ENCODE measurements around the gene GAREM1.
"Not testable (repeated sequence)": the region's sequence is repeated elsewhere in the genome, so short reads cannot be mapped to it uniquely, and the experiment has no call there.

GAREM1 gene

DNA sequence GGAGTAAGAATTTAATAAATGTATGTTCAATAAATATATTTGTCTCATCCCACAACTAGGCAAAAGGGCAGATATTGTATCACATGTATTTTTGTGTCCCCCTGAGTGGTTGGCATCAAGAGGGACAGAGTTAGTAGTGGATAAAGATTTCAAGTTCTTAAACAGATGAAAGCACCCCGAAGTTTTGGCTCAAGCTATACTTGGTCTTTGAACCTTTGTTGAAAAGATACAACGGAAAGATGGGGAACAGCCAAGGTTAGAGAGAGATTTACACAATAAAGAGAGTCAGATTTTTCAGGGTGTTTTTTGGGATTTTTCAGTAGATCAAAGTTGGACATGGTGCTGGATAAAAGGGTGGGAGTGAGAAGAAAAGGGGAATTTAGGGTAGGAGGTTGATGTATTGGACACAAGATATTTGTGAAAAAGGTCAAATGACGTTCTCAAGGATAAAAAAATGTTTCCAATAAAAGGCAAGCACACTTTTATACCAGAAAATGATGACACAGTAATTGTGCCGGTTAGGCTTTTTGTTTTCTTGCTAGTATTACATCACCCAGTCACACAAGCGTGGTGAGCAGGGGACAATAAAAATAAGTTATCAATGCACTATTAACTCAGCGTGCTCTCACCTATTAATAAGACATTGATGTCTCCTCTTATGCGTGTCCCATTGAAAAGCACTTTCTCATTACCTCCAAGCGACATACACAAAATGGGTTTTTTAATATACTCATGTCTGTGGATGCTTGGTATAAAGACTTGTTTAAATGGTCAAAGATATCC is 221.3 kb downstream of the GAREM1 start:
- TF ChIP-seq CTCF (IDR thresholded peaks at IDR 0.05; ENCODE audit: borderline replicate concordance, control extremely low read depth, extremely low read depth, insufficient read depth, missing control alignments), result no peak
- in situ Hi-C loops (cut with MboI; ENCODE audit: low sequenced_read_pairs, unreplicated experiment), result no loop called here
- no peak for DNase-seq (ENCODE audit: low spot score)

GRCh38 chr18:32244881-32245280 is 225.8 kb downstream of the GAREM1 start:
- DNase-seq (ENCODE audit: low spot score), result no peak
- no peak for TF ChIP-seq CTCF (IDR thresholded peaks at IDR 0.05; ENCODE audit: borderline replicate concordance, control extremely low read depth, extremely low read depth, insufficient read depth, missing control alignments)
- in situ Hi-C loops (cut with MboI; ENCODE audit: low sequenced_read_pairs, unreplicated experiment), result no loop called here

DNA sequence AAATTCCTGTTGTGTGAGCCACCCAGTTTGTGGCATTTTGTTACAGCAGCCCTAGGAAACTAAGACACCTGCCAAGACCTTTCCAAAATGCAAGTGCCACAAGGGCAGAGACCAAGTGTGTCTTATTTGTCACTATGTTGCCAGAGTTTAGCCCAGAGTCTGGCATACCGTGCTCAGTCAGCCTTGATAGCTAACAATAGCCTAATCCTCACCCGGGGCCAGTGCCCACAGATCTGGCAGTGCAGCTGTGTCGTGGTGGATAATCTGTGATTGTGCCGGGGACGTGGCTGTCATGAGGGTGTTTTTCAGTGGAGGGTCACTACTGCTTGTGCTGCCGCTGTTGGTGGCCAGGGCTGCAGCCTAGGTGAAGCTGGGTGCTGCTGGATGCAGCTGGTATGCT is 227.3 kb downstream of the GAREM1 start:
- DNase-seq (ENCODE audit: low spot score), result no peak
- TF ChIP-seq CTCF (IDR thresholded peaks at IDR 0.05; ENCODE audit: borderline replicate concordance, control extremely low read depth, extremely low read depth, insufficient read depth, missing control alignments), result no peak
- in situ Hi-C loops (cut with MboI; ENCODE audit: low sequenced_read_pairs, unreplicated experiment), result no loop called here

DNA sequence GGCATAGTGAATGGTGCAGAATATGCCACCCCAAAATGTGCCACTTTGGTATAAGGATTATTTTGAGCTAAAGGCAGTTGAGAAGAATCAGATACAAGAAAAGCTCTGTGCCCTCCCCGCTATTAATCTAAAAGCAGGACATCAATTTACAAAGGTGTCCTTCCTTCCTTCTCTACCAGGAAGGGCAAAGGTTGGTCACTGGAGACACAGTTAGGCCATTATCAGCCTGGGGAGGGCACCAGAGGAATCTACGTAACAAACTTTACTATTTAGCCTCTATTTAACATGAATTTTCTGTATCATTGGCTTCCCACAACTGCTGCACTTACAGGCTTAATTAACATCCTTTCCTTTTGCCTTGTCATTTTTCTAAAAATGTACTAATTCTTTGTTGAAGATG is 228.3 kb downstream of the GAREM1 start:
- in situ Hi-C loops (cut with MboI; ENCODE audit: low sequenced_read_pairs, unreplicated experiment), result no loop called here
- no peak for TF ChIP-seq CTCF (IDR thresholded peaks at IDR 0.05; ENCODE audit: borderline replicate concordance, control extremely low read depth, extremely low read depth, insufficient read depth, missing control alignments)
- DNase-seq (ENCODE audit: low spot score), result no peak

DNA sequence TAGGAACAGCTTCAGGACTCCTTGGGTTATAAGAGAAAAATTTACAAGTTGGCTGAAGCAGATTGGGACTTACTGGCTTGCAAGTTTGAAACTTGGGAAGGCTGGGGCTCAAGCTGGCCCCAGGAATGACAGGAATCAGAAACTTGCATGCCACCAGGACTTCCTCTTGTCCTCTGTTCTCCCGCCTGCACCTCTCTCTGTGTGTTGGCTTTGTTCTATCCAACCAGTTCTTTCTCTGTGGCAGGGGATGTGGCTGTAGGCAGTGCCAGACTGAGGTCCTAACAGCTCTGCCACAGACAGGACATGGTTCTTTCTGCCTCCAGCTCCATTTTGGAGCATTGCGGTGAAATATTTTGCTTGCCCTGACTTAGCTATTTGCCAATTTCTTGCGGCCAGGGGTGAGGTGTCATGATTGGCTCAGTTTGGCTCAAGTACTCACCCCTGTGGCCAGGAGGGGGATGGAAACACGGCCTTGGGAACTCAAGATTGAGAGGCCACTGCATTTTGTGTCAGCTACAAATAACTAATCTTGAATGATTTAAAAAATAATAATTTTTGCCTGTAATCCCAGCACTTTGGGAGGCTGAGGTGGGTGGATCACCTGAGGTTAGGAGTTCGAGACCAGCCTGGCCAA is 231.9 kb downstream of the GAREM1 start:
- no peak for DNase-seq (ENCODE audit: low spot score)
- in situ Hi-C loops (cut with MboI; ENCODE audit: low sequenced_read_pairs, unreplicated experiment), result no loop called here
- TF ChIP-seq CTCF (IDR thresholded peaks at IDR 0.05; ENCODE audit: borderline replicate concordance, control extremely low read depth, extremely low read depth, insufficient read depth, missing control alignments), result no peak

GRCh38 chr18:32237049-32237448 is 233.6 kb downstream of the GAREM1 start:
- in situ Hi-C loops (cut with MboI; ENCODE audit: low sequenced_read_pairs, unreplicated experiment), result no loop called here
- TF ChIP-seq CTCF (IDR thresholded peaks at IDR 0.05; ENCODE audit: borderline replicate concordance, control extremely low read depth, extremely low read depth, insufficient read depth, missing control alignments), result no peak
- DNase-seq (ENCODE audit: low spot score), result no peak

DNA sequence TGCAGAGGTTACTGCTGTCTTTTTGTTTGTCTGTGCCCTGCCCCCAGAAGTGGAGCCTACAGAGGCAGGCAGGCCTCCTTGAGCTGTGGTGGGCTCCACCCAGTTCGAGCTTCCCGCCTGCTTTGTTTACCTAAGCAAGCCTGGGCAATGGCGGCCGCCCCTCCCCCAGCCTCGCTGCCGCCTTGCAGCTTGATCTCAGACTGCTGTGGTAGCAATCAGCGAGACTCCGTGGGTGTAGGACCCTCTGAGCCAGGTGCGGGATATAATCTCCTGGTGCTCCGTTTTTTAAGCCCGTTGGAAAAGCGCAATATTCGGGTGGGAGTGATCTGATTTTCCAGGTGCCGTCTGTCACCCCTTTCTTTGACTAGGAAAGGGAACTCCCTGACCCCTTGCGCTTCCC is 237.3 kb downstream of the GAREM1 start:
- DNase-seq (ENCODE audit: low spot score); in situ Hi-C loops (cut with MboI; ENCODE audit: low sequenced_read_pairs, unreplicated experiment): not testable (repeated sequence)
